ENCODE results near the gene ANXA6. TPM values are rescaled to one million over a fixed set of nuclear protein-coding genes. Genes with fewer than 3 reads are reported as not detected.

Gene ANXA6
- total RNA-seq, 1 donor from 2014 or later = 245 TPM

DNA sequence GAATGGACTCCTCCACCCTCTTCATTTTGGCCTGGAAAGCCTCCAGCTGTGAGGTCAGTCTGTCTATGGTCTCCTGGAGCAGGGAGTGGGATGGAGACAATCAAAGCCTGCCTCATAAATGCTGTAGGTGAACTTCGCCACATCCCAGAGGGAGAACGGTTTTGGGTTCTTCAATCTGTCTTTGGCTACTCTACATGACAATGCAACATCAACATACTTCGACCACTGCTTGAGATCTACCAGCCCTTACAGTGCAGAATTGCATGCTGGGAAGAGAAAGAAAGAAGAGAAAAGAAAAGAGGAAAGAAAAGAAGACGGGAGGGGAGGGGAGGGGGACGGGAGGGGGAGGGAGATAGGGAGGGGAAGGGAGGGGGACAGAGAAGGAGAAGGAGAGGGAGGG lies 28.5 kb upstream of the ANXA6 start:
- H3K27me3 Mint-ChIP-seq (ENCODE audit: unreplicated experiment) = peaks cover 14% of the 10 kb centered on the region
- TF ChIP-seq, protein P1, sequence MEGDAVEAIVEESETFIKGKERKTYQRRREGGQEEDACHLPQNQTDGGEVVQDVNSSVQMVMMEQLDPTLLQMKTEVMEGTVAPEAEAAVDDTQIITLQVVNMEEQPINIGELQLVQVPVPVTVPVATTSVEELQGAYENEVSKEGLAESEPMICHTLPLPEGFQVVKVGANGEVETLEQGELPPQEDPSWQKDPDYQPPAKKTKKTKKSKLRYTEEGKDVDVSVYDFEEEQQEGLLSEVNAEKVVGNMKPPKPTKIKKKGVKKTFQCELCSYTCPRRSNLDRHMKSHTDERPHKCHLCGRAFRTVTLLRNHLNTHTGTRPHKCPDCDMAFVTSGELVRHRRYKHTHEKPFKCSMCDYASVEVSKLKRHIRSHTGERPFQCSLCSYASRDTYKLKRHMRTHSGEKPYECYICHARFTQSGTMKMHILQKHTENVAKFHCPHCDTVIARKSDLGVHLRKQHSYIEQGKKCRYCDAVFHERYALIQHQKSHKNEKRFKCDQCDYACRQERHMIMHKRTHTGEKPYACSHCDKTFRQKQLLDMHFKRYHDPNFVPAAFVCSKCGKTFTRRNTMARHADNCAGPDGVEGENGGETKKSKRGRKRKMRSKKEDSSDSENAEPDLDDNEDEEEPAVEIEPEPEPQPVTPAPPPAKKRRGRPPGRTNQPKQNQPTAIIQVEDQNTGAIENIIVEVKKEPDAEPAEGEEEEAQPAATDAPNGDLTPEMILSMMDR (IDR thresholded peaks at IDR 0.05) = no peak
- H3K9me3 Mint-ChIP-seq (ENCODE audit: unreplicated experiment) = peaks cover 11% of the 10 kb centered on the region
- no peaks in the 10 kb centered on the region for H3K4me1 Mint-ChIP-seq (ENCODE audit: unreplicated experiment)
- no peak overlapping the region for H3K4me3 Mint-ChIP-seq (ENCODE audit: unreplicated experiment)
- no peak overlapping the region for H3K27ac Mint-ChIP-seq (ENCODE audit: unreplicated experiment)
- no peak for DNase-seq (ENCODE audit: extremely low spot score, unreplicated experiment)
- no peaks in the 10 kb centered on the region for H3K36me3 Mint-ChIP-seq (ENCODE audit: unreplicated experiment)

DNA sequence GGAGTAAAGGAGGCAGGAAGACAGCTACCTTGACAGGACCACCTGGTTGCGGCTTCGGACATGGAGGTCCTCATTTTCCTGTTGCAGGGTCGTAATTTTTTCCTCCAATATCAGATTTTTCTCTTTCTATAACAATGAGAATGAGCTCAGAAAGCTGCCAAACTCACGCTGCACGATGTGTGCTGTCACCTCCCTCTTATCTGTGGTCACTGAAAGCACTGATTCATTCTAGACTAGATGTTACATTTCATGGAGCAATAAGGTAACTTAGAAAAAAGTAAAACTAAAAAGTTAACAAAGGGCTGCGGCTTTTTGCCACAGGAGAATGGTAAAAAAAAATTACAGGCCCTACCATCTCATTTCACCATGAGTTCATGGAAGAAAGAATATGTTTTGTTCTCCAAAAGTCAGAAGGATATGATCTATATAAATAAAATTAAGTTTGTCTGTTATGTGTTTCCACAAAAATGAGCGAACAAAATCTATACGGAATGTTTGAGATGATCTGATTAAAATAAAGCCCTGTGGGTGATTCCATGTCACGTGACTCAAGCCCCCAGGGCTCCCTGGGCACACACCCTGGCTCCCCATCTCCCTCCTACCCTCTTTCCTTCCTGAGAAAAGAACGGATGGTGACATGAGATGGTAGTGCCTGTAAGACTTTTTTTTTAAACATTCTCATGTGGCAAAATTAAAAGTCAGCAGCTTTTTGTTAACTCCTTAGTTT lies 26.9 kb upstream of the ANXA6 start:
- Mint-ChIP-seq H3K4me1 (ENCODE audit: unreplicated experiment) (no peaks in the 10 kb centered on the region), H3K27me3 (ENCODE audit: unreplicated experiment) (peaks cover 20% of the 10 kb centered on the region), H3K9me3 (ENCODE audit: unreplicated experiment) (peaks cover 8% of the 10 kb centered on the region), H3K27ac (ENCODE audit: unreplicated experiment) (no peak overlapping the region), H3K4me3 (ENCODE audit: unreplicated experiment) (no peak overlapping the region), H3K36me3 (ENCODE audit: unreplicated experiment) (no peaks in the 10 kb centered on the region)
- no peak for DNase-seq (ENCODE audit: extremely low spot score, unreplicated experiment)
- TF ChIP-seq, protein P1 (IDR thresholded peaks at IDR 0.05) = no peak

DNA sequence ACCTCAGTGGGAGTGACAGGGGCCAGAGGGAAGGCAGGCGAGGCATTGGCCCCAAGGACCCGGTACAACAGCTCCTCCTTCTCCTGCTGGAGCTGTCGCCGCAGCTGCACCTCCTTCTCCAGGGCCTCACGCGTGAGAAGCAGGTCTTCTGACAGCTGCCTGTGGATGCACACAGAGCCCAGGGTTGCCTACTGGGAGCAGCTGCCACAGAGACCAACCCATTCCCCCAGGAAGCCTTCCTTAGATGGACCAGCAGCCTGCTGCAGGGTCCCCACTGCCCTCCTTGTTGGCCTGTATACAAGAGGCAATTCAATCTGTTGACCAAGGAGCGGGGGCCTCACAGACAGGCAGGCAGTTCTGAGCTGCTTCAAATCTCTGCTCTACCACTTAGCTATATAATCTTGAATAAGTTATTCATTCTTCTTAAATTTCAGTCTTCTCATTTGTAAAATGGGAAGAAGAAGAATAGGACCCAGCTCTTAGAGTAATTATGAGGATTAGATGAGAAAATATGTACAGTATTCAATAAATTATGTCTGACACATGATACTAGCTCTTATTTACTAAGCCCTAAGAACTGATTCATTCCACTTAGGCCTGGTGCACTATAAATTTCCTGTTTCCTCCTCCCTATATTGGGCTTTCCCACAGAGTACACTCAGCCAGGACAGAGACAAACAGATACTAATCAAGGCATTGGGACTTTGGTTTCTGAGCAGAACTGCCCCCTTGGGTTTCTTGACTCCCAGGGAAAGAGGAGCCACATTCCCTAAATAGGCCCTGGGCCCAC lies 26.1 kb upstream of the ANXA6 start:
- no peak overlapping the region for H3K4me3 Mint-ChIP-seq (ENCODE audit: unreplicated experiment)
- no peaks in the 10 kb centered on the region for H3K36me3 Mint-ChIP-seq (ENCODE audit: unreplicated experiment)
- no peak for DNase-seq (ENCODE audit: extremely low spot score, unreplicated experiment)
- no peaks in the 10 kb centered on the region for H3K4me1 Mint-ChIP-seq (ENCODE audit: unreplicated experiment)
- no peaks in the 10 kb centered on the region for H3K9me3 Mint-ChIP-seq (ENCODE audit: unreplicated experiment)
- H3K27me3 Mint-ChIP-seq (ENCODE audit: unreplicated experiment) = peaks cover 16% of the 10 kb centered on the region
- TF ChIP-seq, protein P1 (IDR thresholded peaks at IDR 0.05) = no peak
- no peak overlapping the region for H3K27ac Mint-ChIP-seq (ENCODE audit: unreplicated experiment)

DNA sequence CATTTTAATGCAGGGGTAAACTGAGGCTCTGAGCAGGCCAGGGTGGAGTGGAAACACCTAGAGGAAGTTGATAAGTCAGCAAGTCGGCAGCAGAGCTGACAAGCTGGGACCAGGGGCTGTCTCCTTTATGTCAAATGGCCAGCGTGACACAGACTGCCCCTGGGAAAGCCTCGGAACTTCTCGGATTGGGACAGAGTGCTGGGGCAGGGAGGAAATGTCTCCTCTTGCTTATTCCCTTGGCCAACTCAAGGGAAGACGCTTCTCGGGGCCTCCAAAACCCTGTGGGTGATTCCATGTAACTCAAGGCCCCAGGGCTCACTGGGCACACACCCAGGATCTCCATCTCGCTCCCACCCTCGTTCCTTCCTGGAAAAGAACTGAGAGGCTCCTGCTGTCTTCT lies 25.4 kb upstream of the ANXA6 start:
- Mint-ChIP-seq H3K27ac (ENCODE audit: unreplicated experiment) (no peak overlapping the region), H3K4me3 (ENCODE audit: unreplicated experiment) (no peak overlapping the region), H3K27me3 (ENCODE audit: unreplicated experiment) (peaks cover 18% of the 10 kb centered on the region), H3K9me3 (ENCODE audit: unreplicated experiment) (no peaks in the 10 kb centered on the region), H3K4me1 (ENCODE audit: unreplicated experiment) (no peaks in the 10 kb centered on the region), H3K36me3 (ENCODE audit: unreplicated experiment) (no peaks in the 10 kb centered on the region)
- TF ChIP-seq, protein P1 (IDR thresholded peaks at IDR 0.05) = no peak
- DNase-seq (ENCODE audit: extremely low spot score, unreplicated experiment) = no peak

DNA sequence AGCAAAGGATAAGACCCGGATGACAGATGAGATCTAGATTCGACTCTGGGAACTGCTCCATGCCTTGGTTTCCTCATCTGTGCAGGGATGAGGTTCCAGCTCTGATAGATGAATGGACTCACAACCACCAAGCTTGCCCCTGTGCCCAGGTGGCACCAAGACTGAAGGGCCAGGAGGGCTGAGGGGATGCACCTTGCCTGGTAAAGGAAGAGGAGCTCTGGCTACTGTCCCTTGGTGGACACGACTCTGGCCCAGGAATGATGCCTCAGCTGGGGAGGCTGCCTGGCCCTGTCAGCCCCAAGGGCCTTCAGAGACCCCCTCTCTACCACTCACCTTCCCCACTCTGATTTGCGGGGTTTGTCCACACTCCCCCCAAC lies 24.9 kb upstream of the ANXA6 start:
- Mint-ChIP-seq H3K27me3 (ENCODE audit: unreplicated experiment) (peaks cover 18% of the 10 kb centered on the region), H3K4me1 (ENCODE audit: unreplicated experiment) (no peaks in the 10 kb centered on the region), H3K36me3 (ENCODE audit: unreplicated experiment) (no peaks in the 10 kb centered on the region), H3K27ac (ENCODE audit: unreplicated experiment) (no peak overlapping the region), H3K9me3 (ENCODE audit: unreplicated experiment) (no peaks in the 10 kb centered on the region), H3K4me3 (ENCODE audit: unreplicated experiment) (no peak overlapping the region)
- no peak for DNase-seq (ENCODE audit: extremely low spot score, unreplicated experiment)
- TF ChIP-seq, protein P1 (IDR thresholded peaks at IDR 0.05) = no peak

Data from osteocyte (in vitro differentiated cells).